Type B pancreatic cell (in vitro differentiated cells): ENCODE data around the gene LRRC56. TPM values are rescaled to one million over a fixed set of nuclear protein-coding genes. Genes with fewer than 3 reads are reported as not detected.

ENCODE experiments used
- DNase-seq: peaks from one replicate; pipeline ENCODE4 v3.0.0; 2021; ENCODE audit warnings: mixed read lengths; ENCODE audit not compliant: unreplicated experiment; ENCODE audit errors: extremely low spot score
- H3K27ac Mint-ChIP-seq: 2 replicates; pipeline ENCODE4 v1.8.0; 2021; ENCODE audit warnings: mild to moderate bottlenecking, mixed read lengths
- H3K27me3 Mint-ChIP-seq: 2 replicates; pipeline ENCODE4 v1.8.0; 2021; ENCODE audit warnings: mixed read lengths
- H3K36me3 Mint-ChIP-seq: 2 replicates; pipeline ENCODE4 v1.8.0; 2021; ENCODE audit warnings: mixed read lengths
- H3K4me1 Mint-ChIP-seq: one replicate; pipeline ENCODE4 v1.8.0; 2021; ENCODE audit warnings: mixed read lengths; ENCODE audit not compliant: unreplicated experiment
- H3K4me3 Mint-ChIP-seq: 2 replicates; pipeline ENCODE4 v1.8.0; 2021; ENCODE audit warnings: mild to moderate bottlenecking, mixed read lengths
- H3K9me3 Mint-ChIP-seq: 2 replicates; pipeline ENCODE4 v1.8.0; 2021; ENCODE audit warnings: mixed read lengths
- total RNA-seq: library from RNA; stranded (reverse); gene quantifications from 2 replicates; pipeline ENCODE4 v1.2.1, GENCODE V29; 2021; ENCODE audit warnings: low replicate concordance
- TF ChIP-seq, protein P1 (sequence below): fragments of 200-600 bp; sonication (generic); conservative IDR thresholded peaks from 2 replicates; pipeline ENCODE4 v1.5.0; 2021; ENCODE audit warnings: antibody characterized with exemption, mild to moderate bottlenecking

Gene LRRC56
- total RNA-seq, 1 donor from 2014 or later, result 1.7 TPM

DNA sequence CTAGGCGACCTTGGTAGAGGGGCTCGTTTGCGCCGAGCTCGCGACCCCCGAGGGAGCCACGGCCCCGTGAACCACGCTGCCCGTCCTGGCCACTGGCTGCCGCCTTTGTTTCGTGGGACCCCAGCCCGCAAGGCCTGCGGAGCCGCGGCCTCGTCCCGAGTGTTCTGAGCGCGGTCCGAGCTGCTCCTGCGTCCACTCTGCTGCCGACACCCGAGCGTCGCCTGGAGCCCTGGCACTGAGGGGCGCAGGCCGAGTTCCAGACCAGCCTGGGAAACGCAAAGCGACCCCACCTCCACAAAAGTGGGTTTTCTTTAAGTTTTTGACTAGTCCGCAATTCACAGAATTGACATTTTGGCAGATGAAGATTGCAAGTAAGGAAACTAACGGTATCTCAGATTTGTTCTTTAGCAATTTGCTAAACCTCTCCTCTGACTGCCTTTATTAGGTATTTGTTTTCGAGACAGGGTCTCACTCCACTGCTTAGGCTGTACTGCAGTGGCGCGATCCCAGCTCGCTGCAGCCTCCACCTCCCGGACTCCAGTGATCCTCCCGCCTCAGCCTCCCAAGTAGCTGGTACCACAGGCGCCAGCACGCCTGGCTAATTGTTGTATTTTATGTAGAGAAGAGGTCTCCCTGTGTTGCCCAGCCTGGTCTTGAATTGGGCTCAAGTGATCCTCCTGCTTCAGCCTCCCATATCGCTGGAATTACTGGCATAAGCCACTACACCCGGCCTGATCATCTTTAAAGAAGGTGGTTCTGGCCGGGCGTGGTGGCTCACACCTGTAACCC is 29.4 kb upstream of the LRRC56 start:
- Mint-ChIP-seq H3K4me3 (peak overlapping the region; percentile 99), H3K36me3 (peaks cover 14% of the 10 kb centered on the region), H3K9me3 (no peaks in the 10 kb centered on the region), H3K4me1 (peaks cover 4% of the 10 kb centered on the region), H3K27me3 (no peaks in the 10 kb centered on the region), H3K27ac (peak overlapping the region; percentile 73)
- TF ChIP-seq, protein P1, sequence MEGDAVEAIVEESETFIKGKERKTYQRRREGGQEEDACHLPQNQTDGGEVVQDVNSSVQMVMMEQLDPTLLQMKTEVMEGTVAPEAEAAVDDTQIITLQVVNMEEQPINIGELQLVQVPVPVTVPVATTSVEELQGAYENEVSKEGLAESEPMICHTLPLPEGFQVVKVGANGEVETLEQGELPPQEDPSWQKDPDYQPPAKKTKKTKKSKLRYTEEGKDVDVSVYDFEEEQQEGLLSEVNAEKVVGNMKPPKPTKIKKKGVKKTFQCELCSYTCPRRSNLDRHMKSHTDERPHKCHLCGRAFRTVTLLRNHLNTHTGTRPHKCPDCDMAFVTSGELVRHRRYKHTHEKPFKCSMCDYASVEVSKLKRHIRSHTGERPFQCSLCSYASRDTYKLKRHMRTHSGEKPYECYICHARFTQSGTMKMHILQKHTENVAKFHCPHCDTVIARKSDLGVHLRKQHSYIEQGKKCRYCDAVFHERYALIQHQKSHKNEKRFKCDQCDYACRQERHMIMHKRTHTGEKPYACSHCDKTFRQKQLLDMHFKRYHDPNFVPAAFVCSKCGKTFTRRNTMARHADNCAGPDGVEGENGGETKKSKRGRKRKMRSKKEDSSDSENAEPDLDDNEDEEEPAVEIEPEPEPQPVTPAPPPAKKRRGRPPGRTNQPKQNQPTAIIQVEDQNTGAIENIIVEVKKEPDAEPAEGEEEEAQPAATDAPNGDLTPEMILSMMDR, result no peak
- no peak for DNase-seq

DNA sequence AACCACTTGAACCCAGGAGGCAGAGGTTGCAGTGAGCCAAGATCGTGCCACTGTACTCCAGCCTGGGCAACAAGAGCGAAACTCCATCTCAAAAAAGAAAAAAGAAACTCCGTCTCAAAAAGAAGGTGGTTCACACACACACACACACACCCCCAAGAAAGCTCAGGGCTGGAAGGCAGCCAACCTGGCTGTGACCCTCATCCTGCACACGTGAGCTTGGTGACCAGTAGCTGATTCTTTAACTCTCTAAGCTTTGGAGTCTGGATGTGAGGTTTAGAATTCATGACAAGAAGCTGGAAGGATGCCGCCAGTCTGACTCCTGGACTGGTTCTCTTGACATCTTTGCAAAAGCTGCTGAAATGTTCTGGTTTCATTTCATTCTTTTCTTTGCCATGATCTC is 28.4 kb upstream of the LRRC56 start:
- H3K36me3 Mint-ChIP-seq, result peaks cover 14% of the 10 kb centered on the region
- H3K9me3 Mint-ChIP-seq, result no peaks in the 10 kb centered on the region
- H3K4me1 Mint-ChIP-seq, result peaks cover 4% of the 10 kb centered on the region
- H3K27me3 Mint-ChIP-seq, result no peaks in the 10 kb centered on the region
- H3K27ac Mint-ChIP-seq, result no peak overlapping the region
- TF ChIP-seq, protein P1, result no peak
- peak overlapping the region; percentile 67 for H3K4me3 Mint-ChIP-seq
- DNase-seq, result no peak

DNA sequence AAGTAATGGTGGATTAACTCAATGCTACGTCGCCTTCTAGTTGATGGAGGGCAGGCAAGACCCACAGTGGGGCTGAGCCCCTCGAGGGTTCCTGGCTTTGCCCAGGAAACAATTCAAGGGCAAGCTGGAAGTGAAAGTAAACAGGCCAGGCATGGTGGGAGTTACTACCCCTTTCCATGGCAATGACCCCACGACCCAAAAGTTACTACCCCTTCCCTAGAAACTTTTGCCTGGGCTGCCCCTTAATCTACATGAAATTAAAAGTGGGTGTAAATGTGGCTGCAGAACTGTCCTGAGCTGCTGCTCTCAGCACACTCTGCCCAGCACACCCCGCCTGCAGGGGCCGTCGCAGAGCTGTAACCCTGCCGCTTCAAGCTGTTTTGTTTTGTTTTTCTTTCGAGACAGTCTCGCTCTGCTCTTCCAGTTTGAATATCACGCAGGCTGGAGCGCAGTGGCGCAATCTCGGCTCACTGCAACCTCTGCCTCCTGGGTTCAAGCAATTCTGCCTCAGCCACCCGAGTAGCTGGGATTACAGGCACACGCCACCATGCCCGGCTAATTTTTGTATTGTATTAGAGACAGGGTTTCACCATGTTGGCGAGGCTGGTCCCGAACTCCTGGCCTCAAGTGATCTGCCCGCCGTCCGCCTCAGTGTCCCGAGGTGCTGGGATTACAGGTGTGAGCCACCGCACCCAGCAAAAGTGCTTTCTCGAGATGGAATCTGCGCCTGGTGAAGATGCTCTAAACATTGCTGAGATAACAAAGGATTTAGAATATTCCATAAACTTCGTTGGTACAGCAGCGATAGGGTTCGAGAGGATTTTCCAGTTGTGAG is 24.3 kb upstream of the LRRC56 start:
- no peak overlapping the region for H3K4me3 Mint-ChIP-seq
- H3K27ac Mint-ChIP-seq, result peak overlapping the region; percentile 53
- no peak for DNase-seq
- H3K9me3 Mint-ChIP-seq, result no peaks in the 10 kb centered on the region
- no peaks in the 10 kb centered on the region for H3K27me3 Mint-ChIP-seq
- TF ChIP-seq, protein P1, result no peak
- H3K4me1 Mint-ChIP-seq, result peaks cover 3% of the 10 kb centered on the region
- H3K36me3 Mint-ChIP-seq, result peaks cover 33% of the 10 kb centered on the region

DNA sequence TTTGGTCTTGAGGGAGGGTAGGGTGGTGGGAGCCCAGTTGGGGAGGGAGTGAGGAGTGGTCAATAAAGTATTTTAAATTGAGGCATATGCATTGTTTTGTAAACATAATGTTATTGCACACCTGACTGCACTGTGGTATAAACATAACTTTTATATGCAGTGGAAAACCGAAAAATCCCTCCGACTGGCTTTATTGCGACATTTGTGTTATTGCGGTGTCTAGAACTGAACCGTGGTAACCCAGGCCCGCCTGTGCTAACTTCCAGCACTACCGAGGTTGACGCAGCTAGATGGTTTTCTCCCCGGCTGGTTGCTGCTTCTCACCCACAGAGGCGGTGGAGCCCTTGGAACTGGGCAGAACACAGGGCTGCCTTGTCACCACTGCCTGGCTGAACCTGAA is 22.7 kb upstream of the LRRC56 start:
- Mint-ChIP-seq H3K4me1 (peaks cover 3% of the 10 kb centered on the region), H3K4me3 (no peak overlapping the region)
- TF ChIP-seq, protein P1, result no peak

DNA sequence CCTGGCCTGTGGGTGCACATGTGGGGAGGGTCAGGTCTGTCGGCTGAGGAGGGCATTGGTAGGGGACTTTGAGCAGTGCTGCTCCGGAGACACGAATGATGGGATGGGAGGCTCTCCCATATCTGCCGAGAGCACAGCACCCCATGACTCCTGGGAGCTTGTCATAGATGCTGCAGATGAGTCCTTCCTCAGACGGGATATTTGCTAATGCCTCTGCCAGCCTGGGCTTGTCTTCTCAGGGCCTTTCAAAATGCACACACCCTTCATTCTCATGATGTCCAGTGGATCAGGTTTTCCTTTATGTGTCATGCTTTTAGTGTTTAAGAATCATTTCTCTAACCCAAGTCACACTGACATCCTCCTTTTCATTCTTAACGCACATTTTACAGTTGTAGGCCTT is 22.2 kb upstream of the LRRC56 start:
- Mint-ChIP-seq H3K9me3 (no peaks in the 10 kb centered on the region), H3K36me3 (peaks cover 29% of the 10 kb centered on the region), H3K27me3 (no peaks in the 10 kb centered on the region), H3K4me1 (peaks cover 3% of the 10 kb centered on the region), H3K27ac (peak overlapping the region; percentile 79), H3K4me3 (peak overlapping the region; percentile 32)
- no peak for DNase-seq
- TF ChIP-seq, protein P1, result no peak

More for the DNA sequence above, 22.7 kb upstream of the LRRC56 start:
- Mint-ChIP-seq H3K27me3 (no peaks in the 10 kb centered on the region), H3K36me3 (peaks cover 33% of the 10 kb centered on the region), H3K9me3 (no peaks in the 10 kb centered on the region), H3K27ac (peak overlapping the region; percentile 79)
- no peak for DNase-seq
